ENCODE results near the gene TMEM129. TPM values are rescaled to one million over a fixed set of nuclear protein-coding genes. Genes with fewer than 3 reads are reported as not detected.

The TMEM129 gene
- polyA plus RNA-seq, 3 donors, result 33.2 to 37.1 (median 34.2) TPM

- no peak for DNase-seq (ENCODE audit: low read depth in 3 of 3, low spot score in 2 of 3)
Observed at GRCh38 chr4:1745697-1746096, 24.6 kb upstream of the TMEM129 start.

DNA sequence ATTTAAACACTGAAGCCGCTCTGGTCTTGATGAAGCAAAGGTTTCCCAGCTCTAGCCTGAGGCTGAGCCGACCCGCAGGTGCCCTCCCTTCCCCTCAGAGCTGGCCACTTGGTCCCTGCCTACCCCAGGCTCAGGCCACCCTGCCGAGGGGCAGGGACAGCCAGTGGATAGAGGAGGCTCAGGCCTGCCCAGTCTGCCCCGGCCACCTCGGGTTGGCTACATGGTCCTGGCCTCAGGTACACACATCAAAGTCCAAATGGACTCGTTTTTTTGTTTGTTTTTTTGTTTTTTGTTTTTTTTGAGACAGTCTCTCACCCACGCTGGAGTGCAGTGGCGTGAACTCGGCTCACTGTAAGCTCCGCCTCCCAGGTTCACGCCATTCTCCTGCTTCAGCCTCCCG is 24.0 kb upstream of the TMEM129 start:
- DNase-seq (ENCODE audit: low read depth in 3 of 3, low spot score in 2 of 3), result no peak

DNA sequence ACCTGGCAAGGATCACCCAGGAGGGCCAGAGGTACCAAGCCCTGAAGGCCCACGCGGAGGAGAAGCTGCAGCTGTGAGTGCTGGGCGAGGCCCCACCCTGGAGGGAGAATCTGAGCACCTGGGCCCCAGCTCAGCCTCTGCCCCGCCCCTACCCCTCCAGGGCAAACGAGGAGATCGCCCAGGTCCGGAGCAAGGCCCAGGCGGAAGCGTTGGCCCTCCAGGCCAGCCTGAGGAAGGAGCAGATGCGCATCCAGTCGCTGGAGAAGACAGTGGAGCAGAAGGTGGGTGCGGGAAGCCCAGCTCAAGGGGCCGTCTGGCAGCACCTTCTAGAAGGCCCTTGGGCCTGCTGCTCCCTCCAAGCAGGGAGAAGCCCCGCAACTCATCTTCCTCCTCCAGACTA is 23.4 kb upstream of the TMEM129 start:
- no peak for DNase-seq (ENCODE audit: low read depth in 3 of 3, low spot score in 2 of 3)

GRCh38 chr4:1743975-1744374 is 22.9 kb upstream of the TMEM129 start:
- DNase-seq (ENCODE audit: low read depth in 3 of 3, low spot score in 2 of 3), result no peak

DNA sequence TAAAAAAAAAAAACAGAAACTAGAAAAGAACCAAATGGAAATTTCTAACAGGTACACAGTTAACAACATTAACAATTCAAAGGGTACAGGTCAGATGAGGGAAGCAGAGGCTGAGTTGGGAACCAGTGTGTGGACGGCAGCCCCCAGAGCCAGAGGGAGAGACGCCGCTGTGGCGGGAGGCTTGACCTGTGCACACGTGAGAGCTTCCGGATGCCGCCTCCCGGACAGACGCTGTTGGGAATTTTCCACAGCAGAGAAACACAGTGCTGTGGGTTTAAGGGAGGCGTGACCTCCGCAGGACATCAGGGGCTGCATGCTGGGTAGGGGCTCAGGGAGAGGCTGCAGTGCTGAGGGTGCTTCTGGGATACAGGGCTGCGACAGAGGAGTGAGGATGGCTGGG is 22.4 kb upstream of the TMEM129 start:
- DNase-seq (ENCODE audit: low read depth in 3 of 3, low spot score in 2 of 3), result no peak

DNA sequence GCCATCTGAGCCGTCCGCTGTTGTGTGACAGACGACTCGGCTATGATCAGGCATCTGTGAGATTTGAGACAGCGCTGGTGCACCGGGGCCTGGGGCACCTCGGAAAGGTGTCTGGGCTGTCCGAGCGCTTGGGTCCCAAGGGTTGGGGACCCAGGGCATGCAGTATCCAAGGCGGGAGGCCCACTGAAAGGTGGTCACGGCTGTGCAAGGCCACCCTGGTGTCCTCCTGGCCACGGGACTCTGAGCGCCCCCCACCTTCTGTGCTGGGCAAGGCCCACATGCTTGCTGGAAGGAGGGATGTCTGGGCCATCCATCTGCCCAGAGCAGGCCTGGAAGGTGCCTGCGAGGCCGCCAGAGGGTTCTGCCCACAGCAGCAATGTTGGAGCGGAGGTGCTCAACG is 20.1 kb upstream of the TMEM129 start:
- DNase-seq (ENCODE audit: low read depth in 3 of 3, low spot score in 2 of 3), result no peak

- no peak for DNase-seq (ENCODE audit: low read depth in 3 of 3, low spot score in 2 of 3)
Observed at GRCh38 chr4:1740021-1740545, 19.0 kb upstream of the TMEM129 start.

DNA sequence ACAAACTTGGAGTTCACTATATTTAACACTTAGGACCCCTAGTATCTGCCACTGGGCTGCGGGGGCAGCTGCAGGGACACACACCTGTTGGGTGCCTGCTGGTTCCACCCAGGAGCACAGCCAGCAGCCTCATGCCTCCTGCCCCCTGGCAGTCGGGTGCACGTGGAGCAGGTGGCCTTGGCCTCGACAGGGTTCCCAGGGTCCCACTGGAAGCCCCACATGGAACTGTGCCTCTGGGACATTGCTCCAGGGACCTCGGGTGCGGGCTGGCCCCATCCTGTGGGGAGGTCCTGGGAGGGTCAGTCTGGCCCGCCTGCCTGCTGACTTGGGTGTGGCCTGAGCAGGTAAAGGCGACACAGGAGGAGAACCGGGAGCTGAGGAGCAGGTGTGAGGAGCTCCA is 18.2 kb upstream of the TMEM129 start:
- no peak for DNase-seq (ENCODE audit: low read depth in 3 of 3, low spot score in 2 of 3)

DNA sequence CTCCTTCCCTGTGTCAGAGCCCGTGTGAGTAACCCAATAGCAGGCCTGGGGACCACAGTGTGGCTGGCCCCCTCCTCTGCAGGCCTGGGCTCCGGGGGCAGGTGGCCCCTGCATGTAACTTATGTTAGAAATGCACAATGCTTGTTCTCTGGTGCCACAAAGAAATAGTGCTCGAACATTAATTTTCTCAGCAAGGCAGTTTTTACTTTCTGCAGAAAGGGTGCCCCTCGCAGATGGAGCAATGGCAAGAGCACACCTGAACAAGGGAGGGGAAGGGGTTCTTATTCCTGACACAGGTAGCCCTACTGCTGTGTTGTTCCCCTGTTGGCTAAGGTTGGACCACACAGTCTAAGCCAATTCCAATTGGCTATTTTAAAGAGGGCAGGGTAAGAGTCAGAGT is 17.3 kb upstream of the TMEM129 start:
- no peak for DNase-seq (ENCODE audit: low read depth in 3 of 3, low spot score in 2 of 3)

DNA sequence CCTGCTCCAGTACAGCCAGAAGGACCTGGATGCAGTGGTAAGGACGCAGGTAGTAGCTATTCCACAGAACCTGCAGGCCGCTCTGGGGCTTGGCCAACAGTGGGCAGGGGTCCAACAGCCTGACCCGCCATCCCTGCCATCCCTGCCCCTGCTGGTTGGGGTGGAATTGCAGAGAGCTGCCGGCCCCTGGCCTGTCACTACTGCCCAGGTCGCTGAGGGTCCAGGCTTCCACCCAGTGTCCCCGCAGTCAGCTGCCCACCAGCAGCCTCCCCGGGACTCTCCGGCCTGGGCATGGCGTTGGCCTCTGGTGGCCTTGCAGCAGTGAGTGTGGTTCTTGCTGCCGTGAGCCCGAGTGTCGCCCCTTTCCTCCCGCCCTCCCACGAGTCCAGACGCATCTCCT is 16.5 kb upstream of the TMEM129 start:
- no peak for DNase-seq (ENCODE audit: low read depth in 3 of 3, low spot score in 2 of 3)

- DNase-seq (ENCODE audit: low read depth in 3 of 3, low spot score in 2 of 3), result no peak
Observed at GRCh38 chr4:1736812-1737211, 15.7 kb upstream of the TMEM129 start.

DNA sequence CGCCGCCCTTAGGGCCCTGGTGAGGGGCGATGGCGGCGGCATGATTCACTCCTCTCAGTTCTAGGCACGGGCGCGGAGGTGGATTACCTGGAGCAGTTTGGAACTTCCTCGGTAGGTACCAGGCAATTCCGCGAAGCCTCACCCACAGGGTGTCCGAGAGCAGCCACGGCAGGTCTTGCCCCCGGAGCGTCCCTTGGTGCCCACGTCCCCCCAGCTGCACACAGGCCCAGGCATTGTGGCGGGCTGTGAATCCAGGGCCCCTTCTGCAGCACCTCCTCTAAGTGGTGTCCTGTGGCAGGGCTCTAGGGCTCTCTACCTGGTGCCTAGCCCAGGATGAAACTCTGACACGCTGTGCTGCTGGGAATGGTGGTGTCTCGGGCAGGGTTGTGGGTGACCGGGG is 14.1 kb upstream of the TMEM129 start:
- no peak for DNase-seq (ENCODE audit: low read depth in 3 of 3, low spot score in 2 of 3)

DNA sequence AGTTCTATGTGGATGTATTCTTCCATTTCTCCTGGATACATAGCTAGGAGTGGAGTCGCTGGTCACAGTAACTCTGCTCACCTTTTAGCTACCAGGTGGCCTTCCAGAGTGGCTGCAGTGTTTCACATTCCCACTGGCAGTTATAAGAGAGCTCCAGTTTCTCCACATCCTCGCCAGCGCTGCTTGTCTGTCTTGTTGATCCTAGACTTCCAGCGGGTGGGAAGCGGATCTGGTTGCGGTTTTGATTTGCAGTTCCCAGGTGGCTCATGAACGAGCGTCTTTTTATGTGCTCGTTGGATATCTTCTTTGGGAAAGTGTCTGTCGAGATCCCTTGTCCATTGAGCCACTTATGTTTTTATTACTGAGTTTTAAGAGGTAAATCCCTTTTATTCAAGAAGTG is 11.8 kb upstream of the TMEM129 start:
- no peak for DNase-seq (ENCODE audit: low read depth in 3 of 3, low spot score in 2 of 3)

GRCh38 chr4:1731180-1731579 is 10.1 kb upstream of the TMEM129 start:
- DNase-seq (ENCODE audit: low read depth in 3 of 3, low spot score in 2 of 3), result no peak

- no peak for DNase-seq (ENCODE audit: low read depth in 3 of 3, low spot score in 2 of 3)
Observed at GRCh38 chr4:1730532-1731135, 9.5 kb upstream of the TMEM129 start.

GRCh38 chr4:1728061-1728980 is 7.2 kb upstream of the TMEM129 start:
- DNase-seq (ENCODE audit: low read depth in 3 of 3, low spot score in 2 of 3), result no peak

- no peak for DNase-seq (ENCODE audit: low read depth in 3 of 3, low spot score in 2 of 3)
Observed at GRCh38 chr4:1727117-1728031, 6.3 kb upstream of the TMEM129 start.

- DNase-seq (ENCODE audit: low read depth in 3 of 3, low spot score in 2 of 3), result peak in 2 of 3 donors; percentile 76 to 79
Observed at GRCh38 chr4:1726146-1726934, 5.2 kb upstream of the TMEM129 start.

DNA sequence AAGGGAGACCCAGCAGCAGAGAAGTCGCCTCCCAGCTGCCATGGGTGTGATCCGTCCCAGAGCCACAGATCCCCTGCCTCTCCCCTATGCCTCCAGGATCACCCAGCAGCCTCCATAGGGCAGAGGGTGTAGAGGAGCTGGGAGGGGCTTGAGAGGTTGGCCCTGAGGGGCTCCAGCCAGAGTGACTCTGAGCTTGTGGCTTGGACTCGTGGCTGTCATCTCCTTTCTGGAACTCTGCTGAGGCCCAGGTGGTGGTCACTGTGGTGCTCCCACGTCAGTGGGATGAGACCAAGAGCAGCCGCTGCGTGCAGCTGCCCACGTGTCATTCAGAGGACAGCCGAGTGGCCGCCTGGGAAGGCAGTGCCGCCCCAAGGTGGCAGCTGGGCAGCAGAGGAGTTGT is 4.4 kb upstream of the TMEM129 start:
- no peak for DNase-seq (ENCODE audit: low read depth in 3 of 3, low spot score in 2 of 3)

DNA sequence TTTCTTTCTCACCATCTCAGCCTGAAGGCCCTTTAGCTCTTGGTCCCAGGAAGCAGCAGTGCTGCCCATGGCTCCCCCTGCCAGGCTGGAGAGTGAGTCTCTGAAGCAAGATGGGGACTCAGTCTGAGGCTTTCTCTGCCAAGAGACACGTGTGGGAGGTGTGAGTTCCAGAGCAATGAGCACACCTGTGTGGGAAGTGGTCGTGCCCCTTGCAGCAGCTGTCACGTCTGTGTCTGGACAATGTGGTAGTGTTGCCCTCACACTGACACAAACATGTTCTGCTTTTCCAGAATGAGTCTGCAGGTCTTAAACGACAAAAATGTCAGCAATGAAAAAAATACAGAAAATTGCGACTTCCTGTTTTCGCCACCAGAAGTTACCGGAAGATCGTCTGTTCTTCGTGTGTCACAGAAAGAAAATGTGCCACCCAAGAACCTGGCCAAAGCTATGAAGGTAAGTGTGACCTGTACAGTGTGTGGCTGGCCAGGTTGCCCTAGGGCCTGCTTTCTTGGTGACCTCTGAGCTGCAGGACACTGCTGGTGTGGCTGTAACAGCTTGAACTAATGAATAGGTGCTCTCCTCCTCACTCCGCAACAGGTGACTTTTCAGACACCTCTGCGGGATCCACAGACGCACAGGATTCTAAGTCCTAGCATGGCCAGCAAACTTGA is 2.1 kb upstream of the TMEM129 start:
- no peak for DNase-seq (ENCODE audit: low read depth in 3 of 3, low spot score in 2 of 3)
